ENCODE data around the gene KRTAP3-2.

Gene KRTAP3-2

GRCh38 chr17:40952661-40953060 lies 47.0 kb downstream of the KRTAP3-2 start:
- no peak overlapping the region for H3K4me3 ChIP-seq (replicated peaks; ENCODE audit: insufficient read depth, low read length)
- peaks cover 12% of the 10 kb centered on the region for H3K27me3 ChIP-seq (ENCODE audit: insufficient read depth, poor library complexity, severe bottlenecking)
- DNase-seq (ENCODE audit: low read depth in 1 of 2, low spot score in 1 of 2): no peak
- no peak overlapping the region for H3K27ac ChIP-seq (replicated peaks)
- TF ChIP-seq POLR2AphosphoS5 (IDR thresholded peaks at IDR 0.05; ENCODE audit: low read depth) (no peak), GABPA (IDR thresholded peaks at IDR 0.05; ENCODE audit: low read depth) (no peak), SPI1 (IDR thresholded peaks at IDR 0.05; ENCODE audit: borderline replicate concordance, low read depth) (no peak)

- Histone ChIP-seq H3K27ac (replicated peaks) (no peak overlapping the region), H3K4me3 (replicated peaks; ENCODE audit: insufficient read depth, low read length) (no peak overlapping the region), H3K27me3 (ENCODE audit: insufficient read depth, poor library complexity, severe bottlenecking) (peaks cover 12% of the 10 kb centered on the region)
- no peak for TF ChIP-seq SPI1 (IDR thresholded peaks at IDR 0.05; ENCODE audit: borderline replicate concordance, low read depth)
- TF ChIP-seq GABPA (IDR thresholded peaks at IDR 0.05; ENCODE audit: low read depth): no peak
- TF ChIP-seq REST (IDR thresholded peaks at IDR 0.05; ENCODE audit: insufficient replicate concordance, low read depth): no peak
- no peak for TF ChIP-seq POLR2AphosphoS5 (IDR thresholded peaks at IDR 0.05; ENCODE audit: low read depth)
- no peak for TF ChIP-seq CTCF (IDR thresholded peaks at IDR 0.05; ENCODE audit: insufficient read depth, low read length)
- no peak for DNase-seq (ENCODE audit: low read depth in 1 of 2, low spot score in 1 of 2)
Measured at GRCh38 chr17:40952154-40952553, 47.6 kb downstream of the KRTAP3-2 start.

- TF ChIP-seq SPI1 (IDR thresholded peaks at IDR 0.05; ENCODE audit: borderline replicate concordance, low read depth) (no peak), GABPA (IDR thresholded peaks at IDR 0.05; ENCODE audit: low read depth) (no peak), POLR2AphosphoS5 (IDR thresholded peaks at IDR 0.05; ENCODE audit: low read depth) (no peak), CTCF (IDR thresholded peaks at IDR 0.05; ENCODE audit: insufficient read depth, low read length) (no peak), REST (IDR thresholded peaks at IDR 0.05; ENCODE audit: insufficient replicate concordance, low read depth) (no peak)
- H3K4me3 ChIP-seq (replicated peaks; ENCODE audit: insufficient read depth, low read length): no peak overlapping the region
- no peak for DNase-seq (ENCODE audit: low read depth in 1 of 2, low spot score in 1 of 2)
- H3K27ac ChIP-seq (replicated peaks): no peak overlapping the region
- peaks cover 12% of the 10 kb centered on the region for H3K27me3 ChIP-seq (ENCODE audit: insufficient read depth, poor library complexity, severe bottlenecking)
Measured at GRCh38 chr17:40951011-40951622, 48.6 kb downstream of the KRTAP3-2 start.

GRCh38 chr17:40950176-40950575 lies 49.5 kb downstream of the KRTAP3-2 start:
- no peak for TF ChIP-seq CTCF (IDR thresholded peaks at IDR 0.05; ENCODE audit: insufficient read depth, low read length)
- no peak for TF ChIP-seq REST (IDR thresholded peaks at IDR 0.05; ENCODE audit: insufficient replicate concordance, low read depth)
- no peak for TF ChIP-seq SPI1 (IDR thresholded peaks at IDR 0.05; ENCODE audit: borderline replicate concordance, low read depth)
- no peak for TF ChIP-seq POLR2AphosphoS5 (IDR thresholded peaks at IDR 0.05; ENCODE audit: low read depth)
- no peak for TF ChIP-seq GABPA (IDR thresholded peaks at IDR 0.05; ENCODE audit: low read depth)
- peaks cover 12% of the 10 kb centered on the region for H3K27me3 ChIP-seq (ENCODE audit: insufficient read depth, poor library complexity, severe bottlenecking)
- no peak overlapping the region for H3K4me3 ChIP-seq (replicated peaks; ENCODE audit: insufficient read depth, low read length)
- no peak for DNase-seq (ENCODE audit: low read depth in 1 of 2, low spot score in 1 of 2)
- H3K27ac ChIP-seq (replicated peaks): no peak overlapping the region

Data from HL-60 (cell line).